KG1 (cell line): ENCODE measurements around the gene ZSCAN32.

Experiments used
- DNase-seq: peaks from one replicate; lab custom pipeline; 2025; lab: John Stamatoyannopoulos, UW

Gene ZSCAN32

DNA sequence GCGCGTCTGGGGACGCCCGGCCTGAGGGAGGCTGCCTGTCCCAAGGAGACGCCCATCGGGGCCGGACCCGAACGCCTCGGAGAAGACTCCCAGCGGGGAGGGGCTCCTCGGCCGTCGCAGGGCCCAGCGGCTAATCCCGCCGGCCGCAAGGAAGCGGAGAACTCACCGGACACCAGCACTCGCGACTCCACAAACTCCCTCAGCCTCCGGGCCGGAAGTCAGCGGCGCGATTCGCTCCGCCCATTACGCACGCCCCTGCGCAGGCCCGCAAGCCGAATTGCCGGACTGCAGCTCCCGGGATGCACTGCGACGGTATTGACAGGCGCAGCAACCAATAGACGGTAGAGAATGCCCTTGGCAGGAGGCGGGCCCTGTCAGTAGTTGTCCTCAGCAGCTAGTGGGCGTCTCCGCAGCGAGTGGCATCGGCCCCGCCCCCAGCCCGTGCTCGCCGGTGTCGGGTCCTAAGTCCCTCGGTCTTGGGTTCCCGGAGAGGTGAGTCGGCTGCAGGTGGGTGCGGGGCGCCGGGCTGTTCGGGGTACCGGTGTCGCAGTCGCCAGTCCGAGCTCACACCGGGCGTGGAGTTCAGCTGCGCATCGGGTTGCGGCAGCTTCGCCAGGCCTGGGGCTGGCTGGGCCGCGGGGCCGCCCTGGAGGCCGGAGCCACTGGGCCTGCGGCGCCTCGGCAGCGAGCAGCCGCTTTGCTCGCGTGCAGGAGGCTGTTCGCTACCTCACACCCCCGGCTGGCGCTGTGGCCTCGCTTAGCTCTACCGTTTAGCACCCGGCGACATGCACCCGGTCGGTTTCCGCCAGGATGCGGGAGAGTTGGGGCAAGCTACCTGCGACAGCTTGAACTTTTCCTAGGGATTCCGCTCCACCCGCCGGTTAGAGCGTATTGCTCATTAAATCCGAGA is at the start of gene ZSCAN32, which contains the start of gene ZNF174:
Gene ZSCAN32, minus strand, starts transcription at position 226 of the 910 bp plus-strand sequence. CDS start 3,447 bp downstream, outside the sequence.
Gene ZNF174, plus strand, starts transcription at position 437 of the 910 bp plus-strand sequence. CDS start 790 bp downstream, outside the sequence.
- DNase-seq: peak; percentile 98

DNA sequence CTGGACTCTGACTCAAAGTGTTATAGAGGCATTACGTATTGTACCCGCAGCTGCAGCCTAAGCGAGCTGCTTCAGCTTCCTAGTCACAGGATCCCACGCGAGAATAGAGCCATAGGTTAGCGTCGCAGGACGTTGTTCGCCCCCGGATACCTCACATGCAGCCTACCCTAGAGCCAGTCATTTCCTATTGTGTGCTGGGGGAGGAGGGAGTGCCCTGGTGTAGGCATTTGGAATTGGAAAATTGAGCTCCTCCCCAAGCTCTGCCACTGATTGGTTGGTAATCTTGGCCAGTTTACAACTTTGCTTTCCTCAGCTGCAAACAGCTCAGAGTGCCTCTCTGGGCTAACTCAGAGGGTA is 43.2 kb upstream of the ZSCAN32 start:
- no peak for DNase-seq

DNA sequence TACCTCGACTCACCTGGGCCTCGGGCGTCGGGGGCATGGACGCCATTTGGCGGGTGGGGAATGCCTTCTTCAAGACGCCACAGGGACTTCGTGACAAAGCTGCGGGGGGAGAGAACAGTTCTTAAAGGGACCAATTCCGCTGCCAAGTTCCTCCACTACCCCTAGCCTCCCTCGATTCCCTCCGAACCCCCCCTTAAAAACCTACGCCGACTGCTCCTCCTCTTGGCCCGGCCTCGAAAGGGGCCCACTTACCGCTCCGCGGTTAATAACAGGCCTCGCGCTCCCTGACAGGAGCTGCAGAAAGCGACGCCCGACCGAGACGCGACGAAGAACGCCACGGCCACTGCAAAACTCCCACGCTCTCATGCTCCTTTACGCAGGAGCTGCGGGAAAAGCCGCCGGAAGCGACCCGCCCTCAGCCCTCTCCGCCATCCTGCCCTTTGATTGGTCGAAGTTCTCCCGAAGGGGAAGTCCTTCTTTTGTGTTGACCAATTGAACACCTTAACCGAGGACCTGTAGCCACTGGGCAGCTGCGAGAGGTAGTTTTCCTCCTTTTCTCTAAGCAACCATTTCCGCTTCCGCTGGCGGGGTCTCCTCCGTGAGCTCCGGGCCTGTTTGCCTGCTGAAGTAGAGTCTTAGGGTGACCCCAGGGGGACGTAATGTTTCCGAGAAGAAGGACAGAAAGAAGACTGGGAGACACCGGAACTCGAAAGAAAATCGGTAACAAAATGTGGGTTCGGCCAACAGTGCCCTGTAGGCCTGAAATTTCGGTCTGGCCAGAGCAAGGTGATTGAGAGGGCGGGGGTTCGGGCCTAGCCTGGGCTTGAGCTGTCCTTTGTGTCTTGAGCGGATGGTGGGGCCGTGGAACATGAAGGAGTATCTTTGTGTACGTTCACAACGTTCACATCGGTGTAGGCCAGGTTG is 42.6 kb upstream of the ZSCAN32 start, which contains the start of the genes NAA60 and ZNF597:
Gene NAA60, plus strand, starts transcription at position 573 of the 924 bp plus-strand sequence. CDS start 32,548 bp downstream, outside the sequence.
Gene ZNF597, minus strand, starts transcription at position 397 of the 924 bp plus-strand sequence. Its CDS starts 351 bp downstream, at position 46.
- peak; percentile 64 for DNase-seq

DNA sequence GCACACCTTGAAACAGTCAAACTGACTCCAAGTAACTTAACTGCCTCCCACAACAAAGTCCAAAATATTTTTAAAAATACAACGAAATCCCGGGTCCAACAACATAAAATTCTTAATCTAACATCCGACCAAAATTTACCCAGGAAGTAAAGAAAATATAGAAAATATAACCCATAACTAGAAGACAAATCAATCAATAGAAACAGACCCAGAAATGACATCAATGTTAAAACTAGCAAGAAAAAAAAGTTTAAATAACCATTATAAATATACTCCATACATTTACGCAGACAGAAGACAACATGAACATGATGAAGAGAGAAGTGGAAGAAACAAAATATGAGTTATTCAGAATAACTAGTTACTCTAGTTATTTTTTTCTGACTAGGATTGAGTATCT is 38.8 kb upstream of the ZSCAN32 start:
- no peak for DNase-seq

DNA sequence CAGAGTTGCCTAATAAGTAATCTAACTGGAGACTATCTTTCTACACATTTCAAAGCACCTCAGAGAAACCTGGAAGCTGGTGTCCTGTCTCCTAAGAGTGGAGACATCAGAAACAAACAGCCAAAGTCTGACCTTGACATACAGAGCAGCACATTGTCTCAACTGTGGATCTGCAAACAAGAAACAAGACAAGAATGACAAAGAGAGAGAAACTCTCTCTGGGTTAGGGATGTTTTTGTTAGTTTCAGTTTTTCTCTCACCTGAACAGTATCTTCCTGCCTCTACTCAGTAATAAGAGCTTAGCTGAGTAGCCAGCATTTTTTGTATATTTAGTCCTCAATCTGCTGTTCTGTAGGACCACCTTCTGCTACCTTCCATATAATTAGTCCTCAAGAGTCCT is 33.6 kb upstream of the ZSCAN32 start:
- DNase-seq: no peak

DNA sequence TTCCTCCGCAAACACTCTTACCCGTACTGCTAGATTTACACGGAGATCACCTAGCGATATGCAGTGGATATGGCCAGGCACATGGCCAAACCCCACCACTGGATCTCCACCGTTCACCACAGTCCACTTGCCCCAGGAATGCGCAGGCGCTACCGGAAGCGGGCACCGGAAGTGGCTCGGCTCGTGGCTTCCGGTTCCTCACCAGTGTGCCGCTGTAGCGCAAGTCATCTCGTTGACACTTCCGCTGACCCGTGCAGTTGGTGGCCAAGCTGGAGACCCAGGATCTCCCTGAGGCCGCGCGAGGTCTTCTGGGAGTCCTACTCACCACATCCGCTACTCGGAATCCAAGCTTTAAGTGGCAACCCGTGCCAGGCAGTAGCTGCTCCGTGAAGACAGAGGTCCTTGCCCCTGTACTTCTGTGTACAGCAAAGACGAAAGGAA is 31.0 kb upstream of the ZSCAN32 start:
- peak; percentile 73 for DNase-seq

DNA sequence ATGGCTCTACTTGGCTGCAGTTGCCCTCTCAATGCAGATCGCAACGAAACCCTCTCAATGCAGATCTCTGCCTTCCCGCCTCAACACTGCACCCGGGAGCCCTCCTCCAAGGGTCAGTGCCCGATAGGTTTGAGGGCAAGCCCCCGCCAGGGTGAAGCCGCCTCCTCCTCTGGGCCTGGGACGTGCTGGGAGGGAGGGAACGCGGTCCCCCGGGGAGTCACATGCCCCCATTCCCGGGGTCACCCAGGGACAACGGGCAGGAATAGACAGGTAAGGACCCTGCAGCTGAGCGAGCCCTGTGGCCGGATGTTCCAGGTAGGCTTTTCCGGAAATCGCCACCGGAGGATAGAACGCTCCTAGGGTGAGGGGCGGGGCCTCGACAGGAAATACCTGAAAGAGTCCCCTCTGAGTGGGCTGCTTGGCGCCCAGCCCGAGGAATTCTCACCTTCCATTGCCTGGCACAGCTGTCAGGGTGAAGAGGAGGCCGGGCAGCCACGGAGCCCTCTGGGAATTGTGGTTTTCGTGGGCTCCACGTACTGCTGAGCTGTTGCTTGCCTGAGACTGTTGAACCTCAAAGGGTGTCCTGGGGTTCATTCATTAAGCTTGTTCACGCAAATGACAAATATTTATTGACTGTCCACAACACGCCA is 13.1 kb upstream of the ZSCAN32 start:
- no peak for DNase-seq

DNA sequence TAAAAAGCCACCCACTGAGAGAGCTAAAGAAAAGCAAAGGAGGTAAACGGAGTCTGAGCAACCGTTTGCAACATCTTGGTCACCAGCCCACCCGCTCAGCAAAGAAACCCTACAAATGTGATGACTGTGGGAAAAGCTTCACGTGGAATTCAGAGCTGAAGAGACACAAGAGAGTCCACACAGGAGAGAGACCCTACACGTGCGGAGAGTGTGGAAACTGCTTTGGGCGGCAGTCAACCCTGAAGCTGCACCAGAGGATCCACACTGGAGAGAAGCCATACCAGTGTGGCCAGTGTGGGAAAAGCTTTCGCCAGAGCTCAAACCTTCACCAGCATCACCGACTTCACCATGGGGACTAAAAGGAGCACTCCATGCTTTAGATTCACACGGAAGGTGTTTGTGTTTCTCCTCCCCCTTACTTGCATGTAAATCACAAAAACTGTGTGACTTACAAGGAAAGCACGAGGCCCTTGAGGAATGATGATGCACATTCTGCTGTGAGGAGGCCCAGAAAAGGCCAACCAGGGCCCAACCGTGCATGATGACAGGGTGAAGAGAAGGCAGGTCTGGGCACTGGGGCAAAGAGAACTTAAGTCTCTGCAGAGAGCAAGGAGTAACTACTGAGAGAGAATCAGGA is 7.9 kb upstream of the ZSCAN32 start:
- DNase-seq: no peak

DNA sequence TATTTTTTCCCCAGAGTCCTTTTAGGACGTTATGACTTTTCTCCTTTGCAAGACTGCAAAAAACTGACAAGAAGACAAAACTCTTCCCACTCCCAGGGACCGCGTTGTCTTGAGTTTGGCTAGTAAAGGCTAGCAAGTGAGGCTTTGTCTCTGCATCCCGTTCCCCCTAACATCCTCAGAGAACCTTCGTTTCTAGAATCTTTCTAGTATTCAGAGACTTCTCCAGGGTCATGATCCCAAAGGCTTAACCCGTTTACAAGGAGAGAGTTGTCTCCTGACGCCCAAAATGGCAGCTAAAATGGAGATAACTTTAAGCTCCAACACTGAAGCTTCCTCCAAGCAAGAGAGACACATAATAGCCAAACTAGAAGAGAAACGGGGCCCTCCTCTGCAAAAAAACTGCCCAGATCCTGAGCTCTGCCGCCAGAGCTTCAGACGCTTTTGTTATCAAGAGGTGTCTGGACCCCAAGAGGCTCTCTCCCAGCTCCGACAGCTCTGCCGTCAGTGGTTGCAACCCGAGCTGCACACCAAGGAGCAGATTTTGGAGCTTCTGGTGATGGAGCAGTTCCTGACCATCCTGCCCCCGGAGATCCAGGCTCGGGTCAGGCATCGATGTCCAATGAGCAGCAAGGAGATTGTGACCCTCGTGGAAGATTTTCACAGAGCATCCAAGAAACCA is 1.1 kb upstream of the ZSCAN32 start:
- DNase-seq: peak; percentile 16

DNA sequence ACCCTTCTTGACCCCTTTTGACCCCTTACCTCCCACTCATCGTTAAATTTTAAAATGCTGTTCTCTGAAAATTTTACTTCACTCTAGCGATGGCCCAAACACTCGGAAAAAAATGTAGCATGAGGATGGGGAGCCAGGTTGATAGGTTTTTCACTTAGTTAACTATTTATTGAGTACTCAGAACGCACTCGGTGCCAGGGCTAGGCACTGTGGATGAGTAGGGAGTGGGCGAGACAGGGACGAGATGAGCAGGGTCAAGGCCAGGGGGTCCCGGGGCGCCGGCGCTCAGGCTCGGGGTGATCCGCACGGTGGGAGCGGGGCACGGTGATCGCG is 392 bp downstream of the ZSCAN32 start:
- no peak for DNase-seq

DNA sequence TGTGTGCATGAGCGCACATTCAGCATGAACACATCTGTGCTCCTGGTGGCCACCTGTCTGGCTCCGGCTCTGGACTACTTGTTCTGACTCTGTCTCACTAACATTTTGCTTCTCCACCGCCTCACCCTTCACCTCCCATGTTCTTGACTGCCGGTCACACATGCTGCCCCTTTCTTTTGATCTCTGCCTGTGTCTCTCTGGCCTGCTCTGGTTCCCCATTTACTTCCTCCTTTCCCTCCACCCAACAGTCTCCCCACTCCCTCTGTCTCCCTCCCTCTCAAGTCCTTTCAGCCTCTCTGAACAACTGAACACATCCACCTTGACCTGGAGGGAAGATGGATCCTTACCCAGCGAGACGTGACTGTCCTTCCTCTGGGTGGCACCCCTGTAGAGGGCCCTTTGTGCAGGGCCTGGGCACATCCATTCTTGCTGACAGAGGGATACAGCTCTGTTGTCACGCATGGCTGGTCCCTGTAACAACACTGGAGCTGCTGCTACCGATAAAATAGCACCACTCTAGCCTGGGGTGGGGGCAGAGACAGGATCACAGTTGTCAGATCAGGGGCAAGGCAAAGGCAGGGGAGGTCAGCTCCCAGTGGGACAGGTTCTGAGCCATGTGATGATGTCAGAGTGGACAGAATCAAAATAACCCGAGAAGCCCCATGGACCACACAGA is 11.0 kb downstream of the ZSCAN32 start:
- no peak for DNase-seq

DNA sequence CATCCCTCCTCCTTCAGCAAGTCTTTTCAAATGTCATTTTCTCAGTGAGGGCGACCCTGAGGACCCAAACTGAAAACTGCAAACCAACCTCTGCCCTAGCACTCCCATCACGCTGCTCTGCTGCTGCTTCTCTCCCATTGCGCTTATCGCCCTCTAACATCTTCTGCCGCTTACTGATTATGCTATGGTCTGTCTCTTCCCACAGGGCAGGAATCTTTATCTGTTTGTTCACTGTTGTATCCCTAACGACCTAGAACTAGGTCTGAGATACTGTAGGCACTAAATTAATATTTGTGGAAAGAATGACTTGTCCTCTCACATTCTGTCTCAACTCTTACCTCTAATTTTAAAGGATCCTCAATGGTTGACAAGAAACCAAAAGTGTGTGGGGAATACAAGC is 12.5 kb downstream of the ZSCAN32 start:
- no peak for DNase-seq

DNA sequence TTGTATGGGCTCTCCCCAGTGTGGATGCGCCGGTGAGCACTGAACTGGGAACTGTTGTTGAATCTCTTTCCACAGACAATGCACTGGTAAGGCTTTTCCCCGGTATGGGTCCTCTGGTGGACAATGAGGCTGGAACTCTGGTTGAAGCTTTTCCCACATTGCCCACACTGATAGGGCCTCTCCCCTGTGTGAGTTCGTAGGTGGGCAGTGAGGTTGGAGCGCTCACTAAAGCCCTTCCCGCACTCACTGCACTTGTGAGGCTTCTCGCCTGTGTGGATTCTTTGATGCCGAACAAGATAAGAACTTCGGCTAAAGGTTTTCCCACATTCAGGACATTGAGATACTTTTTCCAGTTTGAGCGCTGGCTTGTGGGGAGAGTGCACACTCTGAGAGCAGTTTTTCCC is 17.8 kb downstream of the ZSCAN32 start:
- DNase-seq: no peak

DNA sequence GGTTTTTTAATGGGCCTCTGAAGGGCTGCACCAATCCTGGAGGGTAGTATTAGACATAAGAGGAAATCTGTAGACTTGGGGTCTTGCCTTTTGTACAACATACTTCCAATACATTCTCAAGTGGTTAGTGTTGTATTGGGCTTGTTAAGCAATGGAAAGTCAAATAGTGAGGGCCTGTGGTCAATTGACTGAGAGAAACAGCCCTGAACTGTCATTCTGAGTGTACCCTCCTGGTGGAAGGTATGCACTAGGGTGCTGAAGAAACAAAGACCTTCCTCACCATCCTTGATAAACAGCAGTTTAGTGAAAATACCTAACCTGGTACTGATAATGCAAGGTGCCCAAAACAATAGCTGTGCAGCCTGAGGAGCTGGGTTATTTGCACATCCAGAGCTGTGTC is 22.9 kb downstream of the ZSCAN32 start:
- no peak for DNase-seq

DNA sequence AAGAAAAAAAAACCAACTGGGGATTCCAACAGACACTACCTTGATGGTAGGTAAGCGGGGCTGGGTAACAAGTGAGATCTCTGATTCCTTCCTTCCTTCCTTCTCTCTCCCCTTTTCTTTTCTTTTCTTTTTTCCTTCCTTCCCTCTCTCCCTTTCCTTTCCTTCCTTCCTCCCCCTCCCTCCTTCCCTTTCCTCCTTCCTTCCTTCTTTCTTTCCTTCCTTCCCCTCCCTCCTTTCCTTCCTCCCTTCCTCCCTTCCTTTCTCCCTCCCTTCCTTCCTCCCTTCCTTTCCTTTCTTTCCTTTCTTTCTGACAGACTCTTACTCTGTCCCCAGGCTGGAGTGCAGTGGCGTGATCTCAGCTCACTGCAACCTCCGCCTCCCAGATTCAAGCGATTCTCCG is 25.1 kb downstream of the ZSCAN32 start:
- DNase-seq: no peak

DNA sequence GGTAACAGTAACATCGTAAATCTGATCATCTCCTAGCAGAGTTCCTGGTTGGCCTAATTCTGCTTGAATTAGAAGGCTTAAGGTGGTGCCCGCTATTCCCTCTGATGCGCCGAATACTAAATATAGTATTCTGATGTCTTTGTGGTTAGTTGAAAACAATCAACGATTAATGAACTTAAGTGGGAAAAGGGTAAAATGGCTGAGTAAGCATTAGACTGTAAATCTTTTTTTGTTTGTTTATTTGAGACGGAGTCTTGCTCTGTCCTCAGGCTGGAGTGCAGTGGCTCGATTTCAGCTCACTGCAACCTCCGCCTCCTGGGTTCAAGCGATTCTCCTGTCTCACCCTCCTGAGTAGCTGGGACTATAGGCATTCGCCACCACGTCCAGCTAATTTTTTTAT is 31.7 kb downstream of the ZSCAN32 start:
- DNase-seq: no peak

DNA sequence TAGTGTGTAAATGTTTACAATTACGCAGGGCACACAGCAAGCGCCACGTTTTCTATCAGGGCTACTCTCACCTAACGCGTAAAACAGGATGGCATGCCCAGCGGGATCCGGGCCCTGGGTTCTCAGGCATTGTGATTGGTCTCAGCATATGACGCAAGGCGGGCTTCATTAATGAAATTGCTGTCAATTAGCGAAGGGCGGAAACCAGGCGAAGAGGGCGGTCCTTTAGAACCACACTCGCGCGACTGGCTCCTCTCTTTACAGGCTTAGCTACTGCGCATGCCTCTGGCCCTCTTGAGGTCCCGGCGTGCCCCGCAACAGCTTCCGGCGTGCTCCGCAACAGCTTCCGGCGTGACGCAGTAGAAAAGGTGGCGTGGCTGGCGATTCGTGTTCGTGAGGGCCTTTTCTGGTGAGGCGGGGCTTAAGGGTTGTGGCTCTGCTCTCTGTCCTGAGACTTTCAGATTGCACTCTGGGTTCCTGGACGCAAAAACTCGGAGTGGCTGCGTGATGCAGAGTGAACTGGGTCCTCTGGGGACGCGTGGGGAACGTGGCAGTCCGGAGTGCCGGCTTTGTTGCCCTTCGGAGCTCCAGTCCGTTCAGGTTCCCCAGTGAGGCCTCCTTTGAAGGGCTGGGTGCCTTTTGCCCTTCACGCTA is 35.9 kb downstream of the ZSCAN32 start:
- DNase-seq: peak; percentile 72

DNA sequence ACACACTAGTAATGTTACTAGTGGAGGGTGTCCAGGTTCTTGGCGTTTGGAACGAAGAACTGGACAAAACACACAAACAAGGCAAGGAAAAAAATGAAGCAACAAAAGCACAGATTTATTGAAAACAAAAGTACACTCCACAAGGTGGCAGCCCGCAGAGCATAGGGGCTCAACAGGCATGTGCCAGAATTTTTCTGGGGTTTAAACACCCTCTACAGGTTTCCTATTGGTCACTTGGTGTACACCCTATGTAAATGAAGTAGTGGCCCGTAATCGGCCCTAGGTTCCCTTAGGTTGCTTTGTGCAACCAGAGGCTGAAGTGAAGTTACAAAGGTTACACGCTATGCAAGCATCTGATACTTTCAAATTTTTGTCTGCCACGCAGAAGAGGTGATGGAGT is 37.0 kb downstream of the ZSCAN32 start:
- no peak for DNase-seq

DNA sequence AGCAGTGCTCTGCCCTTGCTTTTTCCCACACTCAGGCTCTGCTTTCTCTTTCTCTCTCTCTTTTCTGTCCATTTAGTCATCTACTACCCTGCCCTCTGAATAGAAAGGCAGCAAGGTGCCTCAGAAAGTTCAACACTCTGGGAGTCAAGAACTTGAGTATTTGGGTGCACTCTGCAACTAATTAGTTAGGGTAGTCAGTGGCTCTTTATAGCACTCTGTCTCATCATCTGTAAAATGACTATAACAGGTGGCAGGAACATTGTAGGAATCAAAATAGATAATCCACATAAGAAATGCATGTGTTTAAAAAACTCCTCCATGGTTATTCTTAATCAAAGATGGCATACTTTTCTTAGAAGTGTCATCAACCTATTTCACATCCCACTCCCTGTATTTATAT is 37.9 kb downstream of the ZSCAN32 start:
- no peak for DNase-seq

DNA sequence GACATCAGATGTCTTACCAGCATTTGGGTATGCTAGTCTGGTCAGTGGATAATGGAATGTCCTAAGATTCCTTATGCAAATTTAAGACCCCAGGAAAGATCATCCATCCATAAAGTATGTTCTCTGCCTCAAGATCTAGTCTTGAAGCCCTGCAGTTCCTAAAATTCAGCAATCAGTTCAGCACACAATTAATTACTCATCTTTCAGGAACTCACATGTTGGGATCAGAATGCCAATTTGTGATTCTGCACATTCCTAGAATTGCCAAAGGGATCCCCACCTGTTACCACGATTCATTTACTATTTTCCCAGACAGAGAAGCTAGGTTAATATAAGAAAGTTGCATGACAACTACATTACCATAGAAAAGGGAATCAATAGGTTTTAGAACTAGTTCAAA is 41.9 kb downstream of the ZSCAN32 start:
- no peak for DNase-seq
